IMR-90 (cell line): ENCODE measurements around the gene MUC5AC. TPM values are rescaled to one million over a fixed set of nuclear protein-coding genes. Genes with fewer than 3 reads are reported as not detected.

Experiments
- ATAC-seq: fragments of 200-7000 bp; cut with Tn5 transposase; 2 replicates; pipeline ENCODE4 v1.9.1; 2020; ENCODE audit warnings: low read depth, mild to moderate bottlenecking, moderate library complexity
- BruUV-seq: library from RNA; stranded (reverse); fragments of 400-500 nt; replicated peaks from 2 replicates; lab custom pipeline; 2021; lab: Mats Ljungman, UMichigan
- CTCF ChIA-PET: fragments of 300-600 bp; formaldehyde crosslinking; extraction: SDS; loops from one replicate; lab custom pipeline; 2021; ENCODE audit warnings: antibody characterized with exemption; lab: Yijun Ruan, JAX
- POLR2A ChIA-PET: fragments of 300-600 bp; sonication (Branson Sonifier 250); formaldehyde crosslinking; loops from one replicate; lab custom pipeline; 2022; ENCODE audit warnings: antibody characterized with exemption; ENCODE audit not compliant: unreplicated experiment; lab: Charles Lee
- DNase-seq: peaks from one replicate; pipeline ENCODE4 v3.0.0; 2013
- H2AFZ ChIP-seq: replicated peaks from 2 replicates; pipeline ENCODE3; 2013; ENCODE audit warnings: low read length, mild to moderate bottlenecking; ENCODE audit not compliant: poor library complexity
- H2AK5ac ChIP-seq: 2 replicates; pipeline ENCODE4 v1.6.1; 2013; ENCODE audit warnings: low read depth, low read length, inconsistent platforms
- H2AK9ac ChIP-seq: replicated peaks from 2 replicates; pipeline ENCODE3; 2013; ENCODE audit warnings: mild to moderate bottlenecking, low read depth, low read length, moderate library complexity; ENCODE audit not compliant: poor library complexity
- H2BK120ac ChIP-seq: 2 replicates; pipeline ENCODE4 v1.6.1; 2013; ENCODE audit warnings: low read depth, low read length, inconsistent platforms
- H2BK15ac ChIP-seq: 3 replicates; pipeline ENCODE4 v1.6.1; 2013; ENCODE audit warnings: low read depth, low read length, inconsistent platforms
- H2BK20ac ChIP-seq: 2 replicates; pipeline ENCODE4 v1.6.1; 2013; ENCODE audit warnings: low read depth, mild to moderate bottlenecking, inconsistent platforms, low read length, moderate library complexity
- H2BK5ac ChIP-seq: 2 replicates; pipeline ENCODE4 v1.6.1; 2013; ENCODE audit warnings: mild to moderate bottlenecking, low read depth, low read length, inconsistent platforms; ENCODE audit not compliant: poor library complexity, severe bottlenecking
- H3K14ac ChIP-seq: replicated peaks from 2 replicates; pipeline ENCODE4 v1.6.1; 2013; ENCODE audit warnings: low read depth, low read length, inconsistent platforms
- H3K18ac ChIP-seq: 2 replicates; pipeline ENCODE4 v1.6.1; 2013; ENCODE audit warnings: low read depth, low read length, control low read depth
- H3K23ac ChIP-seq: 2 replicates; pipeline ENCODE4 v1.6.1; 2013; ENCODE audit warnings: low read depth, low read length, inconsistent platforms
- H3K27ac ChIP-seq: 2 replicates; pipeline ENCODE4 v1.5.1; 2013; ENCODE audit warnings: mild to moderate bottlenecking, control low read depth, low read length; ENCODE audit not compliant: insufficient read depth
- H3K27me3 ChIP-seq: 2 replicates; pipeline ENCODE4 v1.6.1; 2013; ENCODE audit warnings: low read length; ENCODE audit not compliant: control insufficient read depth, insufficient read depth
- H3K36me3 ChIP-seq: 2 replicates; pipeline ENCODE4 v1.6.1; 2013; ENCODE audit warnings: low read length, mixed read lengths; ENCODE audit not compliant: control insufficient read depth, insufficient read depth
- H3K4ac ChIP-seq: 2 replicates; pipeline ENCODE4 v1.6.1; 2013; ENCODE audit warnings: low read depth, low read length, inconsistent platforms
- H3K4me1 ChIP-seq: 2 replicates; pipeline ENCODE4 v1.6.1; 2013; ENCODE audit warnings: low read length, mixed read lengths; ENCODE audit not compliant: control insufficient read depth, insufficient read depth
- H3K4me2 ChIP-seq: 2 replicates; pipeline ENCODE4 v1.6.1; 2013; ENCODE audit warnings: low read depth, mild to moderate bottlenecking, control low read depth, low read length, moderate library complexity
- H3K4me3 ChIP-seq: 2 replicates; pipeline ENCODE4 v1.5.1; 2013; ENCODE audit warnings: low read depth, mild to moderate bottlenecking, control low read depth, low read length, moderate library complexity; ENCODE audit not compliant: insufficient read depth
- H3K56ac ChIP-seq: 2 replicates; pipeline ENCODE4 v1.6.1; 2013; ENCODE audit warnings: low read length, inconsistent platforms; ENCODE audit not compliant: insufficient read depth; ENCODE audit errors: extremely low read depth
- H3K79me1 ChIP-seq, 2 experiments: 2 replicates each; pipeline ENCODE4 v1.6.1; 2013; ENCODE audit warnings: low read length in 2 of 2, inconsistent platforms in 1 of 2, low read depth in 1 of 2
- H3K9ac ChIP-seq: 2 replicates; pipeline ENCODE4 v1.6.1; 2013; ENCODE audit warnings: low read depth, low read length, control low read depth
- H3K9me1 ChIP-seq: 2 replicates; pipeline ENCODE4 v1.6.1; 2013; ENCODE audit warnings: low read length, inconsistent platforms; ENCODE audit not compliant: insufficient read depth
- H3K9me3 ChIP-seq: 2 replicates; pipeline ENCODE4 v1.6.1; 2013; ENCODE audit warnings: low read length; ENCODE audit not compliant: control insufficient read depth, insufficient read depth
- H4K20me1 ChIP-seq: 2 replicates; pipeline ENCODE4 v1.6.1; 2013; ENCODE audit warnings: low read length, inconsistent platforms; ENCODE audit not compliant: insufficient read depth
- H4K5ac ChIP-seq: 2 replicates; pipeline ENCODE4 v1.6.1; 2013; ENCODE audit warnings: mild to moderate bottlenecking, low read depth, low read length, control low read depth
- H4K8ac ChIP-seq, 2 experiments: 2 replicates each; pipeline ENCODE4 v1.6.1; 2013; ENCODE audit warnings: low read depth in 2 of 2, low read length in 2 of 2, control low read depth in 1 of 2, inconsistent platforms in 1 of 2
- H4K91ac ChIP-seq: 2 replicates; pipeline ENCODE4 v1.6.1; 2013; ENCODE audit warnings: low read depth, low read length, inconsistent platforms; ENCODE audit not compliant: insufficient read depth
- BHLHE40 ChIP-seq: fragments of 150-350 bp; IDR thresholded peaks from 2 replicates; pipeline ENCODE4 v1.6.1; 2016; ENCODE audit warnings: mild to moderate bottlenecking, low read depth, low read length
- CEBPB ChIP-seq: IDR thresholded peaks from 2 replicates; pipeline ENCODE4 v1.6.1; 2012; ENCODE audit warnings: low read depth, low read length, improper control_type of control experiment
- CHD1 ChIP-seq: IDR thresholded peaks from 2 replicates; pipeline ENCODE4 v1.6.1; 2012; ENCODE audit warnings: low read depth, low read length, improper control_type of control experiment
- CTCF ChIP-seq: conservative IDR thresholded peaks from 2 replicates; pipeline ENCODE4 v1.5.1; 2012; ENCODE audit warnings: mild to moderate bottlenecking, low read depth, low read length, improper control_type of control experiment
- FOS ChIP-seq: fragments of 150-350 bp; IDR thresholded peaks from 2 replicates; pipeline ENCODE4 v1.6.1; 2016; ENCODE audit warnings: low read depth, low read length
- MAFK ChIP-seq: IDR thresholded peaks from 2 replicates; pipeline ENCODE4 v1.6.1; 2012; ENCODE audit warnings: low read depth, low read length, improper control_type of control experiment
- MAZ ChIP-seq: IDR thresholded peaks from 2 replicates; pipeline ENCODE4 v1.6.1; 2012; ENCODE audit warnings: low read depth, mild to moderate bottlenecking, low read length, improper control_type of control experiment, moderate library complexity, borderline replicate concordance
- NFE2L2 ChIP-seq: fragments of 150-350 bp; IDR thresholded peaks from 2 replicates; pipeline ENCODE4 v1.6.1; 2016; ENCODE audit warnings: low read depth, mild to moderate bottlenecking, low read length
- RAD21 ChIP-seq: IDR thresholded peaks from 2 replicates; pipeline ENCODE4 v1.6.1; 2012; ENCODE audit warnings: low read length, improper control_type of control experiment
- RCOR1 ChIP-seq: IDR thresholded peaks from 2 replicates; pipeline ENCODE4 v1.6.1; 2012; ENCODE audit warnings: mild to moderate bottlenecking, low read length, improper control_type of control experiment; ENCODE audit not compliant: insufficient replicate concordance
- RFX5 ChIP-seq: IDR thresholded peaks from 2 replicates; pipeline ENCODE4 v1.8.0; 2012; ENCODE audit warnings: low read depth, mild to moderate bottlenecking, low read length, moderate library complexity
- SMC3 ChIP-seq: fragments of 150-350 bp; IDR thresholded peaks from 2 replicates; pipeline ENCODE4 v1.6.1; 2016; ENCODE audit warnings: low read depth, mild to moderate bottlenecking, antibody characterized with exemption, low read length, moderate library complexity
- WGBS, 2 experiments: methylation state at CpG; one replicate each; pipeline versions ENCODE4 v1.1.5 to v1.1.7; 2013; ENCODE audit warnings: missing lambda C conversion rate in 2 of 2; ENCODE audit not compliant: insufficient read length in 1 of 2; ENCODE audit errors: extremely low coverage in 2 of 2; 5-methylcytosine and 5-hydroxymethylcytosine counted together
- dilution Hi-C: fragments of 300-500 bp; cut with HindIII; formaldehyde crosslinking; loops from one replicate; pipeline ENCODE4 v1.14.3; 2018; ENCODE audit warnings: low sequenced_read_pairs; ENCODE audit not compliant: unreplicated experiment
- in situ Hi-C: fragments of 300-500 bp; cut with MboI; formaldehyde crosslinking; loops from 3 replicates; pipeline ENCODE4 v1.14.3; 2019; ENCODE audit warnings: low sequenced_read_pairs, inconsistent platforms, mixed read lengths
- intact Hi-C: fragments of 100-400 bp; cut with micrococcal nuclease; formaldehyde crosslinking; loops from 2 replicates; pipeline ENCODE4 v1.10.0; 2022
- polyA plus RNA-seq, 3 experiments: library from polyadenylated mRNA; depleted of rRNA; stranded (reverse); fragments of >200 nt; gene quantifications; 2 replicates each; pipeline ENCODE4 v1.2.3, GENCODE V29; 2012; ENCODE audit warnings: low replicate concordance in 1 of 3
- total RNA-seq: library from RNA; depleted of rRNA; stranded (reverse); fragments of >200 nt; gene quantifications from 2 replicates; pipeline ENCODE4 v1.2.3, GENCODE V29; 2012

The MUC5AC gene
- total and polyA plus RNA-seq, 2 of the 4 experiments (the other 2 are of a cell fraction) = 0.02 TPM; not detected in 1

- no peak for TF ChIP-seq RAD21
- no peak for TF ChIP-seq CHD1
- no peak for TF ChIP-seq NFE2L2
- no peak for TF ChIP-seq CTCF
- TF ChIP-seq BHLHE40 = no peak
- no peak for TF ChIP-seq SMC3
- no peak for TF ChIP-seq MAFK
- TF ChIP-seq CEBPB = no peak
- TF ChIP-seq RFX5 = no peak
- TF ChIP-seq MAZ = no peak
- no peak for TF ChIP-seq FOS
- TF ChIP-seq RCOR1 = no peak
- Histone ChIP-seq H3K4me3 (no peak overlapping the region), H3K27ac (no peak overlapping the region), H3K18ac (no peak overlapping the region), H3K9me3 (no peaks in the 10 kb centered on the region), H2AK5ac (no peak overlapping the region), H2AFZ (no peak overlapping the region), H3K79me1 (no peaks in the 10 kb centered on the region), H2BK5ac (no peak overlapping the region), H3K4me1 (no peaks in the 10 kb centered on the region), H4K91ac (no peak overlapping the region), H2BK15ac (no peak overlapping the region), H2BK120ac (no peak overlapping the region), H3K14ac (no peak overlapping the region), H4K20me1 (no peaks in the 10 kb centered on the region), H3K4me2 (no peak overlapping the region), H3K27me3 (peaks cover 14% of the 10 kb centered on the region; the same call in 1 of the 2 replicates), H3K36me3 (no peaks in the 10 kb centered on the region), H4K8ac (no peak overlapping the region), H3K23ac (no peak overlapping the region), H2BK20ac (no peak overlapping the region), H4K5ac (no peak overlapping the region), H3K56ac (no peak overlapping the region), H2AK9ac (no peak overlapping the region), H3K4ac (no peak overlapping the region), H3K9me1 (no peaks in the 10 kb centered on the region), H3K9ac (no peak overlapping the region)
- ATAC-seq (no peak), DNase-seq (no peak)
- intact Hi-C loops (no loop called here), in situ Hi-C loops (no loop called here), dilution Hi-C loops (no loop called here)
- POLR2A ChIA-PET = no interaction called here
- no TSS peak for BruUV-seq
- 86% methylated on average over 24 of the region's 30 CpGs; no CpG with 5 or more reads in 1 of the 2 experiments for WGBS, 2 experiments
- CTCF ChIA-PET = no interaction called here
Measured at GRCh38 chr11:1165256-1166041, 7.7 kb downstream of the MUC5AC start.
